HCT116 (cell line): ENCODE measurements around the gene KLHL10. TPM values are rescaled to one million over a fixed set of nuclear protein-coding genes. Genes with fewer than 3 reads are reported as not detected.

Experiments
- ATAC-seq: fragments of 200-7000 bp; cut with Tn5 transposase; 2 replicates; pipeline ENCODE4 v1.9.1; 2020; ENCODE audit warnings: mild to moderate bottlenecking, moderate library complexity
- BruUV-seq: library from RNA; stranded (reverse); fragments of 400-500 nt; replicated peaks from 2 replicates; lab custom pipeline; 2021; lab: Mats Ljungman, UMichigan
- CTCF ChIA-PET: fragments of 300-600 bp; sonication (Branson Sonifier 250); formaldehyde crosslinking; loops from one replicate; lab custom pipeline; 2021; ENCODE audit warnings: antibody characterized with exemption; lab: Charles Lee
- POLR2A ChIA-PET: fragments of 300-600, 350-600 bp; sonication (Branson Sonifier 250); formaldehyde crosslinking; loops from one replicate; lab custom pipeline; 2021; ENCODE audit warnings: antibody characterized with exemption; lab: Charles Lee
- RAD21 ChIA-PET, 2 experiments: fragments of 300-600 bp; sonication (Branson Sonifier 250); formaldehyde crosslinking; loops; one replicate each; lab custom pipeline; 2023; ENCODE audit warnings: low total read pairs in 2 of 2; ENCODE audit not compliant: uncharacterized antibody in 2 of 2, unreplicated experiment in 2 of 2, low non-redundant PET in 1 of 2; lab: Charles Lee
- DNase-seq: peaks from one replicate; pipeline ENCODE4 v3.0.0-alpha.2; 2010; ENCODE audit warnings: low read depth, low spot score
- H2AFZ ChIP-seq: fragments of 200-600 bp; shearing (Covaris generic), sonication (generic); 2 replicates; pipeline ENCODE4 v1.6.1; 2017; ENCODE audit warnings: low read depth, mixed run types, mixed read lengths, antibody characterized with exemption, low read length; ENCODE audit not compliant: poor library complexity, severe bottlenecking
- H3K27ac ChIP-seq: 2 replicates; pipeline ENCODE4 v1.5.1; 2012; ENCODE audit warnings: low read depth, low read length
- H3K27me3 ChIP-seq: fragments of 200-600 bp; sonication (generic); 2 replicates; pipeline ENCODE4 v1.6.1; 2016; ENCODE audit warnings: mixed run types, low read length, mixed read lengths; ENCODE audit not compliant: insufficient read depth
- H3K36me3 ChIP-seq, 2 experiments: fragments of 200-500 bp in 1 of 2; fragments of 200-600 bp in 1 of 2; sonication (Bioruptor generic) in 1 of 2; sonication (generic) in 1 of 2; 2 replicates each; pipeline versions ENCODE4 v1.5.1 to v1.6.1; 2014 to 2016; ENCODE audit warnings: low read length in 2 of 2, inconsistent platforms in 1 of 2, mixed read lengths in 1 of 2, mixed run types in 1 of 2; ENCODE audit not compliant: insufficient read depth in 2 of 2, control insufficient read depth in 1 of 2
- H3K4me1 ChIP-seq, 2 experiments: fragments of 200-600 bp in 1 of 2; sonication (generic) in 1 of 2; 2 replicates each; pipeline versions ENCODE4 v1.5.1 to v1.6.1; 2012 to 2017; ENCODE audit warnings: low read length in 2 of 2, inconsistent platforms in 1 of 2, mild to moderate bottlenecking in 1 of 2, mixed read lengths in 1 of 2, mixed run types in 1 of 2, moderate library complexity in 1 of 2; ENCODE audit not compliant: insufficient read depth in 2 of 2, control insufficient read depth in 1 of 2
- H3K4me2 ChIP-seq: fragments of 200-600 bp; sonication (generic); 2 replicates; pipeline ENCODE4 v1.6.1; 2017; ENCODE audit warnings: mixed run types, low read length, mixed read lengths
- H3K4me3 ChIP-seq, 2 experiments: fragments of 200-600 bp in 1 of 2; sonication (generic) in 1 of 2; replicated peaks in 1 of 2; 2 replicates each; pipeline ENCODE4 v1.5.1; 2011 to 2016; ENCODE audit warnings: low read length in 2 of 2, control low read depth in 1 of 2, low read depth in 1 of 2, mild to moderate bottlenecking in 1 of 2, mixed read lengths in 1 of 2, mixed run types in 1 of 2
- H3K79me2 ChIP-seq: fragments of 200-600 bp; sonication (generic); 2 replicates; pipeline ENCODE4 v1.6.1; 2017; ENCODE audit warnings: mild to moderate bottlenecking, mixed run types, low read length, moderate library complexity, mixed read lengths; ENCODE audit not compliant: insufficient read depth
- H3K9ac ChIP-seq: fragments of 200-600 bp; sonication (generic); 2 replicates; pipeline ENCODE4 v1.6.1; 2016; ENCODE audit warnings: low read length, mixed read lengths
- H3K9me2 ChIP-seq: fragments of 200-600 bp; sonication (generic), shearing (Covaris generic); 2 replicates; pipeline ENCODE4 v1.6.1; 2017; ENCODE audit warnings: mixed run types, mild to moderate bottlenecking, moderate library complexity; ENCODE audit not compliant: insufficient read depth
- H3K9me3 ChIP-seq, 2 experiments: fragments of 200-500 bp in 1 of 2; fragments of 200-600 bp in 1 of 2; sonication (Bioruptor generic) in 1 of 2; sonication (generic) in 1 of 2; 2 replicates each; pipeline ENCODE4 v1.6.1; 2014 to 2017; ENCODE audit warnings: low read length in 2 of 2, mixed read lengths in 2 of 2, inconsistent platforms in 1 of 2, low read depth in 1 of 2, mild to moderate bottlenecking in 1 of 2, mixed run types in 1 of 2, moderate library complexity in 1 of 2; ENCODE audit not compliant: control insufficient read depth in 1 of 2, insufficient read depth in 1 of 2
- H4K20me1 ChIP-seq: fragments of 200-600 bp; sonication (generic), shearing (Covaris generic); 2 replicates; pipeline ENCODE4 v1.6.1; 2017; ENCODE audit warnings: mixed run types, mild to moderate bottlenecking, moderate library complexity; ENCODE audit not compliant: insufficient read depth
- CBX3 ChIP-seq: IDR thresholded peaks from 2 replicates; pipeline ENCODE4 v1.6.1; 2012; ENCODE audit warnings: low read depth
- CEBPB ChIP-seq: IDR thresholded peaks from 2 replicates; pipeline ENCODE4 v1.6.1; 2012; ENCODE audit warnings: low read depth
- CTCF ChIP-seq, 3 experiments: fragments of 200-600 bp in 1 of 3; sonication (generic) in 1 of 3; IDR thresholded peaks in 2 of 3; conservative IDR thresholded peaks in 1 of 3; 2 replicates each; pipeline ENCODE4 v1.5.1; 2012 to 2017; ENCODE audit warnings: low read depth in 2 of 3, low read length in 2 of 3, antibody characterized with exemption in 1 of 3, borderline replicate concordance in 1 of 3, control low read depth in 1 of 3, mild to moderate bottlenecking in 1 of 3, mixed read lengths in 1 of 3, mixed run types in 1 of 3, moderate library complexity in 1 of 3; ENCODE audit not compliant: insufficient read depth in 1 of 3
- ELF1 ChIP-seq: IDR thresholded peaks from 2 replicates; pipeline ENCODE4 v1.6.1; 2012; ENCODE audit warnings: low read depth, borderline replicate concordance
- EZH2 ChIP-seq: fragments of 200-600 bp; sonication (generic); IDR thresholded peaks from 2 replicates; pipeline ENCODE4 v1.6.1; 2017; ENCODE audit warnings: antibody characterized with exemption, mixed run types
- EZH2phosphoT487 ChIP-seq: fragments of 200-600 bp; IDR thresholded peaks from 2 replicates; pipeline ENCODE4 v1.6.1; 2018; ENCODE audit warnings: antibody characterized with exemption, borderline replicate concordance
- FOSL1 ChIP-seq: IDR thresholded peaks from 2 replicates; pipeline ENCODE4 v1.6.1; 2012; ENCODE audit warnings: low read depth
- JUND ChIP-seq: IDR thresholded peaks from 2 replicates; pipeline ENCODE4 v1.6.1; 2012
- MAX ChIP-seq: IDR thresholded peaks from 2 replicates; pipeline ENCODE4 v1.6.1; 2012
- POLR2A ChIP-seq: IDR thresholded peaks from 2 replicates; pipeline ENCODE4 v1.7.0; 2011; ENCODE audit warnings: borderline replicate concordance; ENCODE audit not compliant: insufficient read depth, insufficient read length; ENCODE audit errors: extremely low read depth
- POLR2AphosphoS5 ChIP-seq: IDR thresholded peaks from 2 replicates; pipeline ENCODE4 v1.6.1; 2011; ENCODE audit warnings: mild to moderate bottlenecking, low read depth, low read length, moderate library complexity
- RAD21 ChIP-seq: IDR thresholded peaks from 2 replicates; pipeline ENCODE4 v1.6.1; 2012; ENCODE audit warnings: low read depth, mild to moderate bottlenecking
- SP1 ChIP-seq: IDR thresholded peaks from 2 replicates; pipeline ENCODE4 v1.6.1; 2012; ENCODE audit warnings: low read depth
- SRF ChIP-seq: IDR thresholded peaks from 2 replicates; pipeline ENCODE4 v1.6.1; 2012; ENCODE audit warnings: low read depth
- ZBTB33 ChIP-seq: IDR thresholded peaks from 2 replicates; pipeline ENCODE4 v1.6.1; 2011; ENCODE audit warnings: mild to moderate bottlenecking, low read length, moderate library complexity; ENCODE audit not compliant: insufficient replicate concordance; ENCODE audit errors: extremely low read depth
- ZFX ChIP-seq: fragments of 450-650 bp; IDR thresholded peaks from 2 replicates; pipeline ENCODE4 v1.6.1; 2017
- ZNF274 ChIP-seq: fragments of 200-500 bp; sonication (Bioruptor generic); IDR thresholded peaks from 2 replicates; pipeline ENCODE4 v1.6.1; 2014; ENCODE audit warnings: mild to moderate bottlenecking, low read depth, low read length, inconsistent platforms
- intact Hi-C: fragments of 100-400 bp; cut with micrococcal nuclease; formaldehyde crosslinking; loops from 2 replicates; pipeline ENCODE4 v1.10.0; 2022
- total RNA-seq: library from RNA; stranded (reverse); gene quantifications from one replicate; pipeline ENCODE4 v1.2.1, GENCODE V29; 2021; ENCODE audit not compliant: unreplicated experiment
- TF ChIP-seq, protein P1 (sequence below): IDR thresholded peaks from 2 replicates; pipeline ENCODE4 v1.6.1; 2012
- TF ChIP-seq, protein P2 (sequence below): IDR thresholded peaks from 2 replicates; pipeline ENCODE4 v1.6.1; 2012; ENCODE audit warnings: low read depth

The KLHL10 gene
- total RNA-seq, 1 experiment from 2014 or later = not detected

- POLR2A ChIA-PET = no interaction called here
- ATAC-seq (no peak), DNase-seq (no peak)
- Histone ChIP-seq H3K27me3 (no peaks in the 10 kb centered on the region), H3K79me2 (0 out of 2 replicates have a peak, but pooled peaks cover 2% of the 10 kb centered on the region), H3K4me2 (no peak overlapping the region), H3K27ac (no peak overlapping the region), H3K9me3 (no peaks in the 10 kb centered on the region), H3K9me2 (no peaks in the 10 kb centered on the region), H3K9ac (no peak overlapping the region), H3K4me1 (no peaks in the 10 kb centered on the region; a peak in 1 of 4 replicates), H2AFZ (no peak overlapping the region), H3K36me3 (peaks cover 54 to 62% of the 10 kb centered on the region in 2 experiments), H4K20me1 (no peaks in the 10 kb centered on the region), H3K4me3 (no peak overlapping the region)
- TF ChIP-seq EZH2 (no peak), CBX3 (no peak), JUND (no peak), MAX (no peak), ELF1 (no peak), ZFX (no peak), CTCF (IDR thresholded peaks at IDR 0.05 in 2 of 3, conservative IDR thresholded peaks at IDR 0.05 in 1 of 3; ENCODE audit: borderline replicate concordance in 1 of 3, insufficient read depth in 1 of 3, low read depth in 2 of 3, low read length in 2 of 3) (no peak), ZBTB33 (no peak), EZH2phosphoT487 (no peak), SP1 (no peak), POLR2A (no peak), POLR2AphosphoS5 (no peak), FOSL1 (no peak), CEBPB (no peak), SRF (no peak), ZNF274 (no peak), RAD21 (no peak)
- TF ChIP-seq, protein P1, sequence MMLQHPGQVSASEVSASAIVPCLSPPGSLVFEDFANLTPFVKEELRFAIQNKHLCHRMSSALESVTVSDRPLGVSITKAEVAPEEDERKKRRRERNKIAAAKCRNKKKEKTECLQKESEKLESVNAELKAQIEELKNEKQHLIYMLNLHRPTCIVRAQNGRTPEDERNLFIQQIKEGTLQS = no peak
- TF ChIP-seq, protein P2, sequence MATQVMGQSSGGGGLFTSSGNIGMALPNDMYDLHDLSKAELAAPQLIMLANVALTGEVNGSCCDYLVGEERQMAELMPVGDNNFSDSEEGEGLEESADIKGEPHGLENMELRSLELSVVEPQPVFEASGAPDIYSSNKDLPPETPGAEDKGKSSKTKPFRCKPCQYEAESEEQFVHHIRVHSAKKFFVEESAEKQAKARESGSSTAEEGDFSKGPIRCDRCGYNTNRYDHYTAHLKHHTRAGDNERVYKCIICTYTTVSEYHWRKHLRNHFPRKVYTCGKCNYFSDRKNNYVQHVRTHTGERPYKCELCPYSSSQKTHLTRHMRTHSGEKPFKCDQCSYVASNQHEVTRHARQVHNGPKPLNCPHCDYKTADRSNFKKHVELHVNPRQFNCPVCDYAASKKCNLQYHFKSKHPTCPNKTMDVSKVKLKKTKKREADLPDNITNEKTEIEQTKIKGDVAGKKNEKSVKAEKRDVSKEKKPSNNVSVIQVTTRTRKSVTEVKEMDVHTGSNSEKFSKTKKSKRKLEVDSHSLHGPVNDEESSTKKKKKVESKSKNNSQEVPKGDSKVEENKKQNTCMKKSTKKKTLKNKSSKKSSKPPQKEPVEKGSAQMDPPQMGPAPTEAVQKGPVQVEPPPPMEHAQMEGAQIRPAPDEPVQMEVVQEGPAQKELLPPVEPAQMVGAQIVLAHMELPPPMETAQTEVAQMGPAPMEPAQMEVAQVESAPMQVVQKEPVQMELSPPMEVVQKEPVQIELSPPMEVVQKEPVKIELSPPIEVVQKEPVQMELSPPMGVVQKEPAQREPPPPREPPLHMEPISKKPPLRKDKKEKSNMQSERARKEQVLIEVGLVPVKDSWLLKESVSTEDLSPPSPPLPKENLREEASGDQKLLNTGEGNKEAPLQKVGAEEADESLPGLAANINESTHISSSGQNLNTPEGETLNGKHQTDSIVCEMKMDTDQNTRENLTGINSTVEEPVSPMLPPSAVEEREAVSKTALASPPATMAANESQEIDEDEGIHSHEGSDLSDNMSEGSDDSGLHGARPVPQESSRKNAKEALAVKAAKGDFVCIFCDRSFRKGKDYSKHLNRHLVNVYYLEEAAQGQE = no peak
- no TSS peak for BruUV-seq
- RAD21 ChIA-PET = no interaction called here
- CTCF ChIA-PET = no interaction called here
- intact Hi-C loops = no loop called here
Measured at GRCh38 chr17:41892021-41892376, 54.4 kb downstream of the KLHL10 start.
